ENCODE data around the gene ICA1L. TPM values are rescaled to one million over a fixed set of nuclear protein-coding genes. Genes with fewer than 3 reads are reported as not detected.

The ICA1L gene
- total and polyA plus RNA-seq, 2 of the 4 experiments (the other 2 are of a cell fraction) = 1.7 to 1.8 TPM

- Histone ChIP-seq H3K4me3 (ENCODE audit: insufficient read depth, low read depth, low read length) (no peak overlapping the region), H3K4me2 (ENCODE audit: low read depth, low read length) (no peak overlapping the region), H3K79me1 (ENCODE audit: low read depth in 1 of 2, low read length in 2 of 2) (no peaks in the 10 kb centered on the region), H3K9me3 (ENCODE audit: control insufficient read depth, insufficient read depth, low read length) (no peaks in the 10 kb centered on the region), H4K91ac (ENCODE audit: insufficient read depth, low read depth, low read length) (no peak overlapping the region), H3K9ac (ENCODE audit: low read depth, low read length) (no peak overlapping the region), H3K4ac (ENCODE audit: low read depth, low read length) (no peak overlapping the region), H2AFZ (replicated peaks; ENCODE audit: low read length, poor library complexity) (no peak overlapping the region), H3K27ac (ENCODE audit: insufficient read depth, low read length) (no peak overlapping the region), H3K23ac (ENCODE audit: low read depth, low read length) (no peak overlapping the region), H3K56ac (ENCODE audit: extremely low read depth, insufficient read depth, low read length) (no peak overlapping the region), H4K5ac (ENCODE audit: low read depth, low read length) (no peak overlapping the region), H3K14ac (replicated peaks; ENCODE audit: low read depth, low read length) (no peak overlapping the region), H3K27me3 (ENCODE audit: control insufficient read depth, insufficient read depth, low read length) (no peaks in the 10 kb centered on the region), H3K4me1 (ENCODE audit: control insufficient read depth, insufficient read depth, low read length) (no peaks in the 10 kb centered on the region), H2AK5ac (ENCODE audit: low read depth, low read length) (no peak overlapping the region), H3K36me3 (ENCODE audit: control insufficient read depth, insufficient read depth, low read length) (peaks cover 14% of the 10 kb centered on the region), H3K18ac (ENCODE audit: low read depth, low read length) (no peak overlapping the region), H2BK15ac (ENCODE audit: low read depth, low read length) (no peak overlapping the region), H2BK120ac (ENCODE audit: low read depth, low read length) (no peak overlapping the region), H2AK9ac (replicated peaks; ENCODE audit: low read depth, low read length, poor library complexity) (no peak overlapping the region), H4K20me1 (ENCODE audit: insufficient read depth, low read length) (no peaks in the 10 kb centered on the region), H4K8ac (ENCODE audit: low read depth in 2 of 2, low read length in 2 of 2) (no peak overlapping the region), H3K9me1 (ENCODE audit: insufficient read depth, low read length) (no peaks in the 10 kb centered on the region), H2BK5ac (ENCODE audit: low read depth, low read length, poor library complexity, severe bottlenecking) (no peak overlapping the region), H2BK20ac (ENCODE audit: low read depth, low read length) (no peak overlapping the region)
- ATAC-seq (ENCODE audit: low read depth) (no peak), DNase-seq (no peak)
- in situ Hi-C loops (cut with MboI; ENCODE audit: low sequenced_read_pairs) = no loop called here
- CTCF ChIA-PET = no interaction called here
- intact Hi-C loops (cut with micrococcal nuclease) = no loop called here
- no TSS peak for BruUV-seq (replicated peaks)
- POLR2A ChIA-PET (ENCODE audit: unreplicated experiment) = no interaction called here
- no peak for TF ChIP-seq CTCF (conservative IDR thresholded peaks at IDR 0.05; ENCODE audit: low read depth, low read length)
- no peak for TF ChIP-seq RAD21 (IDR thresholded peaks at IDR 0.05; ENCODE audit: low read length)
- TF ChIP-seq RFX5 (IDR thresholded peaks at IDR 0.05; ENCODE audit: low read depth, low read length) = no peak
- no peak for TF ChIP-seq USF2 (IDR thresholded peaks at IDR 0.05; ENCODE audit: low read depth, low read length)
- no peak for TF ChIP-seq CHD1 (IDR thresholded peaks at IDR 0.05; ENCODE audit: low read depth, low read length)
- TF ChIP-seq NFE2L2 (IDR thresholded peaks at IDR 0.05; ENCODE audit: low read depth, low read length) = no peak
- no peak for TF ChIP-seq RCOR1 (IDR thresholded peaks at IDR 0.05; ENCODE audit: insufficient replicate concordance, low read length)
- TF ChIP-seq POLR2A (IDR thresholded peaks at IDR 0.05; ENCODE audit: low read depth, low read length) = no peak
- TF ChIP-seq MAFK (IDR thresholded peaks at IDR 0.05; ENCODE audit: low read depth, low read length) = no peak
- TF ChIP-seq BHLHE40 (IDR thresholded peaks at IDR 0.05; ENCODE audit: low read depth, low read length) = no peak
- TF ChIP-seq MXI1 (IDR thresholded peaks at IDR 0.05; ENCODE audit: borderline replicate concordance, low read depth, low read length) = no peak
- TF ChIP-seq FOS (IDR thresholded peaks at IDR 0.05; ENCODE audit: low read depth, low read length) = no peak
- no peak for TF ChIP-seq ELK1 (IDR thresholded peaks at IDR 0.05; ENCODE audit: borderline replicate concordance, low read depth, low read length)
- no peak for TF ChIP-seq SMC3 (IDR thresholded peaks at IDR 0.05; ENCODE audit: low read depth, low read length)
- dilution Hi-C loops (cut with HindIII; ENCODE audit: low sequenced_read_pairs, unreplicated experiment) = no loop called here
- no CpG with 5 or more reads among the region's 4 CpGs for WGBS, 2 experiments (ENCODE audit: extremely low coverage in 2 of 2, insufficient read length in 1 of 2)
These were observed 10.0 kb upstream of the ICA1L start for GRCh38 chr2:202881570-202881969.

All from IMR-90 (cell line).